ENCODE results near the gene TTC9B.
A peak's percentile ranks its signal among the peaks of the same experiment; 100 is the strongest.

Gene TTC9B

GRCh38 chr19:40257096-40257517 is 38.9 kb upstream of the TTC9B start:
- no peak for DNase-seq
- peaks cover 11% of the 10 kb centered on the region for H3K4me1 Mint-ChIP-seq
- no peaks in the 10 kb centered on the region for H3K9me3 Mint-ChIP-seq
- TF ChIP-seq CTCF (IDR thresholded peaks at IDR 0.05) = no peak
- no peak overlapping the region for H3K4me3 Mint-ChIP-seq
- peaks cover 60% of the 10 kb centered on the region for H3K36me3 Mint-ChIP-seq (ENCODE audit: low read depth)
- H3K27me3 Mint-ChIP-seq (ENCODE audit: low read depth, poor library complexity) = no peaks in the 10 kb centered on the region
- H3K27ac Mint-ChIP-seq = no peak overlapping the region

- no peak for DNase-seq
- Mint-ChIP-seq H3K36me3 (ENCODE audit: low read depth) (peaks cover 57% of the 10 kb centered on the region), H3K4me1 (peaks cover 11% of the 10 kb centered on the region), H3K9me3 (no peaks in the 10 kb centered on the region), H3K27me3 (ENCODE audit: low read depth, poor library complexity) (no peaks in the 10 kb centered on the region), H3K4me3 (no peak overlapping the region), H3K27ac (no peak overlapping the region)
- no peak for TF ChIP-seq CTCF (IDR thresholded peaks at IDR 0.05)
Observed at GRCh38 chr19:40256512-40256911, 38.3 kb upstream of the TTC9B start.

GRCh38 chr19:40255619-40256166 is 37.5 kb upstream of the TTC9B start:
- TF ChIP-seq CTCF (IDR thresholded peaks at IDR 0.05) = no peak
- no peak overlapping the region for H3K4me3 Mint-ChIP-seq
- no peak for DNase-seq
- H3K36me3 Mint-ChIP-seq (ENCODE audit: low read depth) = peaks cover 51% of the 10 kb centered on the region
- H3K9me3 Mint-ChIP-seq = no peaks in the 10 kb centered on the region
- peaks cover 11% of the 10 kb centered on the region for H3K4me1 Mint-ChIP-seq
- peak overlapping the region; percentile 81 for H3K27ac Mint-ChIP-seq
- H3K27me3 Mint-ChIP-seq (ENCODE audit: low read depth, poor library complexity) = no peaks in the 10 kb centered on the region

- Mint-ChIP-seq H3K4me1 (peaks cover 11% of the 10 kb centered on the region), H3K27me3 (ENCODE audit: low read depth, poor library complexity) (no peaks in the 10 kb centered on the region), H3K4me3 (no peak overlapping the region), H3K27ac (peak overlapping the region; percentile 25), H3K9me3 (no peaks in the 10 kb centered on the region), H3K36me3 (ENCODE audit: low read depth) (peaks cover 55% of the 10 kb centered on the region)
- TF ChIP-seq CTCF (IDR thresholded peaks at IDR 0.05) = no peak
- DNase-seq = no peak
Observed at GRCh38 chr19:40254714-40255418, 36.7 kb upstream of the TTC9B start.

GRCh38 chr19:40253611-40254092 is 35.5 kb upstream of the TTC9B start:
- Mint-ChIP-seq H3K27ac (peak overlapping the region; percentile 33), H3K4me1 (peaks cover 11% of the 10 kb centered on the region)

More at GRCh38 chr19:40253611-40254092, 35.5 kb upstream of the TTC9B start:
- no peak overlapping the region for H3K4me3 Mint-ChIP-seq
- no peaks in the 10 kb centered on the region for H3K27me3 Mint-ChIP-seq (ENCODE audit: low read depth, poor library complexity)
- H3K36me3 Mint-ChIP-seq (ENCODE audit: low read depth) = peaks cover 49% of the 10 kb centered on the region
- no peaks in the 10 kb centered on the region for H3K9me3 Mint-ChIP-seq
- no peak for TF ChIP-seq CTCF (IDR thresholded peaks at IDR 0.05)
- no peak for DNase-seq

Measured in nephron progenitor cell (in vitro differentiated cells).